ENCODE results near the gene AAK1. TPM values are rescaled to one million over a fixed set of nuclear protein-coding genes. Genes with fewer than 3 reads are reported as not detected.

Gene AAK1
- total RNA-seq, 2 experiments from 2014 or later, result 115 to 121 TPM

GRCh38 chr2:69483024-69483423 is 160.5 kb downstream of the AAK1 start:
- peaks cover 8% of the 10 kb centered on the region for H3K4me1 Mint-ChIP-seq
- no peak overlapping the region for H3K27ac Mint-ChIP-seq
- no peaks in the 10 kb centered on the region for H3K27me3 Mint-ChIP-seq
- CTCF ChIA-PET, result no interaction called here
- H3K9me3 Mint-ChIP-seq, result no peaks in the 10 kb centered on the region
- H3K4me3 Mint-ChIP-seq, result no peak overlapping the region
- DNase-seq, result no peak
- POLR2A ChIA-PET, result no interaction called here
- peaks cover 42% of the 10 kb centered on the region for H3K36me3 Mint-ChIP-seq (ENCODE audit: low read depth)

- peaks cover 40% of the 10 kb centered on the region for H3K36me3 Mint-ChIP-seq (ENCODE audit: low read depth)
- no peaks in the 10 kb centered on the region for H3K9me3 Mint-ChIP-seq
- no peak for DNase-seq
- H3K4me1 Mint-ChIP-seq, result peaks cover 13% of the 10 kb centered on the region
- no peak overlapping the region for H3K27ac Mint-ChIP-seq
- no peaks in the 10 kb centered on the region for H3K27me3 Mint-ChIP-seq
- no peak overlapping the region for H3K4me3 Mint-ChIP-seq
- ChIA-PET POLR2A (no interaction called here), CTCF (no interaction called here)
These were observed 161.1 kb downstream of the AAK1 start for GRCh38 chr2:69482471-69482870.

DNA sequence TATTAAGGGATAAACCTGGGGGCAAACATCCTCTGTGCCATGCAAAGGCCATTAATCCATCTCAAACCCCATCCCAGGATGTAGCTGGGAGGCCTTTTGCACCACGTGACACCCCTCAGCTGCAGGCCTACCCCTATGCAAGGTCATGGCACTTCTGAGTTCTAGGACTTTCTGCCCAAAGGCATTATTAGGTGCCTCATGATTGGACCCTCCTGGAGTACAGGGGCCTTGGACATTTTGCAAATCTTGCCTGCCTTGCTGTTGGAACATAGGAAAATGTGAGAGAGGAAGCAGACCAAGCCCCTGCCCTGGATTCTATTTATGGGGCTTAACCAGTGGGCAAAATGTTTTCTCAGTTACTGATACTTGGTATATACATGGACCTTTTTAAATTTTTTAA is 162.1 kb downstream of the AAK1 start:
- Mint-ChIP-seq H3K4me1 (peaks cover 24% of the 10 kb centered on the region), H3K4me3 (no peak overlapping the region), H3K27me3 (no peaks in the 10 kb centered on the region), H3K27ac (no peak overlapping the region), H3K36me3 (ENCODE audit: low read depth) (peaks cover 37% of the 10 kb centered on the region), H3K9me3 (no peaks in the 10 kb centered on the region)
- DNase-seq, result no peak
- CTCF ChIA-PET, result no interaction called here
- POLR2A ChIA-PET, result no interaction called here

DNA sequence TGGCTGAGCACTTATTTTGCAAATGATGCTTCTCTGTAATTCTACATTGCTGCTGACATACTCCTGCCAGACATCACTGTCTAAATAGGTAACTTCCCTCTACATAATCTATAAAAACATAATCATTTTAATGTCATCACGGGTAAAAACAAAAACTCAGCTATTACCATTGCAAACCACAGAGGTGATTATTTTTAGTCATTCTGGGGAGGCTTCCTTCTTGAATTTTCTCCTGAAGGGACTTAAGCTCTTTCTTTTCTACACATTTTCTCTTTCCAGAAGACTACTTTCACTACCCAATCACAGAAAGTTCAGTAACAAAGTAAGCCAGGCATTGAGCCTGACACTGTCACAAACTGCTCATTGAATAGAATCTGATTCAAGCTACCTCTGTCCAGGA is 165.9 kb downstream of the AAK1 start:
- ChIA-PET CTCF (interaction anchor here (0.9 to 1.9 kb wide), 4 partner anchors 40 to 202 kb away, joined by 3 to 4 read pairs (median 4); partner anchors contain the start of gene NFU1), POLR2A (interaction anchor here (0.8 to 1.2 kb wide), 4 partner anchors 12 to 816 kb away, joined by 3 to 4 read pairs (median 3); partner anchors contain the start of genes NFU1 and SNRPG)

GRCh38 chr2:69474688-69475087 is 168.9 kb downstream of the AAK1 start:
- CTCF ChIA-PET, result no interaction called here
- H3K9me3 Mint-ChIP-seq, result no peaks in the 10 kb centered on the region

More for the DNA sequence above, 165.9 kb downstream of the AAK1 start:
- H3K4me3 Mint-ChIP-seq, result no peak overlapping the region
- peaks cover 39% of the 10 kb centered on the region for H3K36me3 Mint-ChIP-seq (ENCODE audit: low read depth)
- no peak overlapping the region for H3K27ac Mint-ChIP-seq
- no peaks in the 10 kb centered on the region for H3K9me3 Mint-ChIP-seq
- no peaks in the 10 kb centered on the region for H3K27me3 Mint-ChIP-seq
- DNase-seq, result no peak
- H3K4me1 Mint-ChIP-seq, result peaks cover 33% of the 10 kb centered on the region

DNA sequence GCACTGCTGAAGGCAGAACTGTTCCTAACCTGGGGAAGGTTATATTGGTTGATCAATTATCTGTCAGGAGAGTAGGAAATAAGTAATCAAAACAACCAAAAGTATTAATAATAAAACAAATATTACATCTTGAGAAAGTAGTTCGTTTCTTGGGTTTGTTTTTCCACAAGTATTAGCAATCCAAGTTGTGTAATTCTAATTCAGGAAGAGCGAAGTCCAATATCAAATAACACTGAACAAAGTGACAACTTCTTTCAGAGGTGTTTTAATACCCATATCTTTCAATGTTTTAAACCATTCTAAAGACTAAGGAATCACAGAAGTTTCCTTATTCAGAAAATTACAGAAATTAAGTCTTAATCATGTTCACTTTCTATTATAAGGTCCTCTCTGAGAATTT is 171.7 kb downstream of the AAK1 start:
- Mint-ChIP-seq H3K27ac (no peak overlapping the region), H3K9me3 (no peaks in the 10 kb centered on the region), H3K4me3 (no peak overlapping the region), H3K4me1 (peaks cover 21% of the 10 kb centered on the region), H3K36me3 (ENCODE audit: low read depth) (peaks cover 37% of the 10 kb centered on the region), H3K27me3 (no peaks in the 10 kb centered on the region)
- ChIA-PET POLR2A (no interaction called here), CTCF (no interaction called here)
- DNase-seq, result no peak

More at GRCh38 chr2:69474688-69475087, 168.9 kb downstream of the AAK1 start:
- no peak for DNase-seq
- H3K27ac Mint-ChIP-seq, result no peak overlapping the region
- H3K4me3 Mint-ChIP-seq, result no peak overlapping the region
- no peaks in the 10 kb centered on the region for H3K27me3 Mint-ChIP-seq
- POLR2A ChIA-PET, result no interaction called here
- peaks cover 40% of the 10 kb centered on the region for H3K36me3 Mint-ChIP-seq (ENCODE audit: low read depth)
- peaks cover 33% of the 10 kb centered on the region for H3K4me1 Mint-ChIP-seq

- H3K9me3 Mint-ChIP-seq, result no peaks in the 10 kb centered on the region
- POLR2A ChIA-PET, result no interaction called here
- no peaks in the 10 kb centered on the region for H3K27me3 Mint-ChIP-seq
- no peak overlapping the region for H3K4me3 Mint-ChIP-seq
- CTCF ChIA-PET, result interaction anchor here (0.7 kb wide), 1 partner anchor 20 kb away, joined by 3 read pairs; no protein-coding TSS in a partner anchor
- no peak overlapping the region for H3K27ac Mint-ChIP-seq
- no peak for DNase-seq
- H3K4me1 Mint-ChIP-seq, result peaks cover 13% of the 10 kb centered on the region
- H3K36me3 Mint-ChIP-seq (ENCODE audit: low read depth), result peaks cover 40% of the 10 kb centered on the region
These were observed 172.6 kb downstream of the AAK1 start for GRCh38 chr2:69470911-69471310.

DNA sequence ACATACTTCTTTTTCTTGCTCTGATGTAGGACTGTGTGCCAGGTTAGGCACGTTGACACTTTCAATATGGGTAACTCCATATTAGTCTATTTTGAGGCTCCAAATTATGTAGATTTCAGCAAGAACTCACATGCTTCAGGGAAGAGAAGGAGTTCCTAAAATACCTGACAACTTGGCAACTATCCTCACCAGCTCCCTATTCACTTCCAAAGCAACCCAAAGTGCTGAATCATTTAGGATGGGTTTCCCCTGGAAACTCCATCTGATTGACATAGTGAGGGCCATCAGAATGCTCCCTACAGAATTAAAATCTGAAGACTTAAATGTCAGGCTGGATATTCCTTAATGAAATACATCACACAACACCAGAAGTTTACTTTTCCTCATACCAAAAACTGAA is 173.8 kb downstream of the AAK1 start:
- H3K4me1 Mint-ChIP-seq, result peaks cover 5% of the 10 kb centered on the region
- no peak overlapping the region for H3K27ac Mint-ChIP-seq
- CTCF ChIA-PET, result no interaction called here
- H3K27me3 Mint-ChIP-seq, result no peaks in the 10 kb centered on the region
- H3K9me3 Mint-ChIP-seq, result no peaks in the 10 kb centered on the region
- no peak overlapping the region for H3K4me3 Mint-ChIP-seq
- DNase-seq, result no peak
- POLR2A ChIA-PET, result no interaction called here
- H3K36me3 Mint-ChIP-seq (ENCODE audit: low read depth), result peaks cover 41% of the 10 kb centered on the region

DNA sequence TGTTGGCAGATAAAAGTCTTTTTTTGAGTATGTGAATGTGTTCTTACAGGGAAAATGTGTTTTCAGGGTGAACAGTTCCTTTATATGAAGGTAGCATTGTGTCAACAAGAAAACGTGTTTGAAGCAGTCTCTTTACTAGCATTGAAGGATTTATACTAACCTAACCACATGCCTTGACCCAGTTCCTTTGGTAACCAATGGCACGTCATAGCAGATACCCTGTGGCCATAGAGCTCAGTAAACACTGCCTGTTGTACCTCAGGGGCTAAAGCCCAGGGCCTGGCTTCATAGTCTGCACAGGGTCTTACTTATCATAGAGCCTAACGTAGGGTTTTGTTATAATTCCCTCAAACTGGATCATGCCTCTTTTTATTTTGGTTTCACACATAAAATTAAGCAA is 174.2 kb downstream of the AAK1 start:
- H3K27me3 Mint-ChIP-seq, result no peaks in the 10 kb centered on the region
- no peak for DNase-seq
- peaks cover 44% of the 10 kb centered on the region for H3K36me3 Mint-ChIP-seq (ENCODE audit: low read depth)
- H3K9me3 Mint-ChIP-seq, result no peaks in the 10 kb centered on the region
- H3K4me3 Mint-ChIP-seq, result no peak overlapping the region
- H3K27ac Mint-ChIP-seq, result no peak overlapping the region
- peaks cover 5% of the 10 kb centered on the region for H3K4me1 Mint-ChIP-seq
- ChIA-PET CTCF (no interaction called here), POLR2A (interaction anchor here (1.5 kb wide), 1 partner anchor 33 kb away, joined by 3 read pairs; the partner anchor contains the start of gene NFU1)

DNA sequence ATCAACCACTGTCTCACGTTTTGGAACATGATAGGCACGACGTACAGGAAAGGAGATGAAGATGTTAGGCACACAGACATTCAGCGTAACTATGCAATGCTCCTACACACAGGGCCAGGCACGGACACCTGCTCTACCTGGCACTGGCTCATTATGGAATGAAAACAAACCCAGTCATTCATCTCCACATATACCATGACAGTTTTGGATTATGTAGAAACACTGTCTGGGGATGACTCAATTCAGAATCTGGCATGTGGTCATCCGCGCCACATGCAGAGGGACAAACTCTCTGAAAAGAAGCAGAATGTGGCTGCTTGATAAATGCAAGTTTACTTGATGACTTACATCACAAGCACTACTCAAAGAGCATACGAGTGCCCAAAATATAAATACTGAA is 176.8 kb downstream of the AAK1 start:
- Mint-ChIP-seq H3K36me3 (ENCODE audit: low read depth) (peaks cover 56% of the 10 kb centered on the region), H3K27me3 (no peaks in the 10 kb centered on the region), H3K9me3 (no peaks in the 10 kb centered on the region), H3K4me3 (no peak overlapping the region), H3K27ac (no peak overlapping the region), H3K4me1 (peaks cover 5% of the 10 kb centered on the region)
- ChIA-PET POLR2A (no interaction called here), CTCF (interaction anchor here (1.2 kb wide), 1 partner anchor 30 kb away, joined by 3 read pairs; the partner anchor contains the start of gene NFU1)
- no peak for DNase-seq

- no peaks in the 10 kb centered on the region for H3K9me3 Mint-ChIP-seq
- POLR2A ChIA-PET, result interaction anchor here (1.3 kb wide), 1 partner anchor 12 kb away, joined by 3 read pairs; no protein-coding TSS in a partner anchor
These were observed 177.8 kb downstream of the AAK1 start for GRCh38 chr2:69465513-69466456.

GRCh38 chr2:69464575-69464974 is 179.0 kb downstream of the AAK1 start:
- Mint-ChIP-seq H3K4me1 (peaks cover 5% of the 10 kb centered on the region), H3K27me3 (no peaks in the 10 kb centered on the region), H3K36me3 (ENCODE audit: low read depth) (peaks cover 51% of the 10 kb centered on the region), H3K4me3 (no peak overlapping the region), H3K27ac (no peak overlapping the region), H3K9me3 (no peaks in the 10 kb centered on the region)
- CTCF ChIA-PET, result interaction anchor here (0.5 kb wide), 1 partner anchor 549 kb away, joined by 7 read pairs; no protein-coding TSS in a partner anchor
- no peak for DNase-seq
- POLR2A ChIA-PET, result no interaction called here

More at GRCh38 chr2:69465513-69466456, 177.8 kb downstream of the AAK1 start:
- H3K27ac Mint-ChIP-seq, result no peak overlapping the region
- DNase-seq, result no peak
- CTCF ChIA-PET, result interaction anchor here (0.7 to 1.1 kb wide), 2 partner anchors 28 to 100 kb away, joined by 3 to 6 read pairs; partner anchors contain the start of gene NFU1
- H3K4me1 Mint-ChIP-seq, result peaks cover 5% of the 10 kb centered on the region
- H3K36me3 Mint-ChIP-seq (ENCODE audit: low read depth), result peaks cover 59% of the 10 kb centered on the region
- H3K4me3 Mint-ChIP-seq, result no peak overlapping the region
- H3K27me3 Mint-ChIP-seq, result no peaks in the 10 kb centered on the region

- CTCF ChIA-PET, result interaction anchor here (0.9 kb wide), 1 partner anchor 26 kb away, joined by 3 read pairs; the partner anchor contains the start of gene NFU1
- no peak overlapping the region for H3K27ac Mint-ChIP-seq
- peaks cover 3% of the 10 kb centered on the region for H3K4me1 Mint-ChIP-seq
- no peak for DNase-seq
- peaks cover 51% of the 10 kb centered on the region for H3K36me3 Mint-ChIP-seq (ENCODE audit: low read depth)
- H3K27me3 Mint-ChIP-seq, result no peaks in the 10 kb centered on the region
- no peaks in the 10 kb centered on the region for H3K9me3 Mint-ChIP-seq
- no peak overlapping the region for H3K4me3 Mint-ChIP-seq
- POLR2A ChIA-PET, result no interaction called here
These were observed 180.8 kb downstream of the AAK1 start for GRCh38 chr2:69462780-69463179.

Data from activated CD4-positive, alpha-beta memory T cell treated with anti-CD3 and anti-CD28 coated beads, Interleukin-2, amount 10 ng/mL, durations not matched to agents 7 days and 5 days (primary cell).